LNCAP (cell line): ENCODE data around the gene TMUB2.

Source experiments
- CTCF ChIP-seq: fragments of 450-650 bp; IDR thresholded peaks from 2 replicates; pipeline ENCODE4 v1.5.1; 2017; ENCODE audit warnings: mild to moderate bottlenecking

Gene TMUB2

DNA sequence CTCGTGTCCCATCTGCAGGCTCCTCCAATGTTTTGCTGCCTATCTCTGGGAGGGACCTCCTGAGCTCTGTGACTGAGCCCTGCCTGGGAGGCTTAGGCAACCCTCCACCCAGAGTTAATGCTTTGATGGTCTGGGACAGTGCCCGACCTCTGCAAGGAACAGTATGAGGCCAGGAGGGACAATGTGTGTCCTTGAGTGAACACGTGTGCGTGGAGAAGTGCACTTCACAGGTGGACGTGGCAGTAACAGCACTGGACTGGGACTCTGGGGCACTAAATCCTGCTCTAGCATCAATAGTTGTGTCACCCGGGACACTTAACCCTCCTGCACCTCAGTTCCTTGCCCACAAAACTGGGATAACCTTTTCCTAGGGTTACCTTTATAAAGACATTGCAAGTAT lies 28.1 kb downstream of the TMUB2 start:
- no peak for TF ChIP-seq CTCF

GRCh38 chr17:44216173-44216572 lies 29.4 kb downstream of the TMUB2 start:
- no peak for TF ChIP-seq CTCF

DNA sequence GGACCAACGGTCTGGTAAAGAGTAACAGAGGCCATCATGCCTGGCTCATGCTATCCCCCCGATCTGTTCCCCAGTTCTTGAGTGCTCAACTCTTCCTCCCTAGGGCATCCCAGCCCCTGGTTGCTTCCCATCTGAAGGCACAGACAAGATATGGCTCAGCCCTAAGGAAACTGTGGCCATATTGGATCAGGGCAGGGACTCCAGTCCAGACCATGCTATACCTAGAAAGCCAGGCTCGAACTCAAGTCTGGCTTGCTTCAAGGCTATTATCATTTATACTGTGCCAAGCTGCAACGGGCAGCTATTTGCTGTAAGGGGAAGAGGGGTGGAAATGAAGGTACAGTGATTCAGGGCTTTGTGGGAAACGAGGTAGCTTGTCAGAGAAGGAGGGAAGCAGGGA lies 29.9 kb downstream of the TMUB2 start:
- no peak for TF ChIP-seq CTCF

DNA sequence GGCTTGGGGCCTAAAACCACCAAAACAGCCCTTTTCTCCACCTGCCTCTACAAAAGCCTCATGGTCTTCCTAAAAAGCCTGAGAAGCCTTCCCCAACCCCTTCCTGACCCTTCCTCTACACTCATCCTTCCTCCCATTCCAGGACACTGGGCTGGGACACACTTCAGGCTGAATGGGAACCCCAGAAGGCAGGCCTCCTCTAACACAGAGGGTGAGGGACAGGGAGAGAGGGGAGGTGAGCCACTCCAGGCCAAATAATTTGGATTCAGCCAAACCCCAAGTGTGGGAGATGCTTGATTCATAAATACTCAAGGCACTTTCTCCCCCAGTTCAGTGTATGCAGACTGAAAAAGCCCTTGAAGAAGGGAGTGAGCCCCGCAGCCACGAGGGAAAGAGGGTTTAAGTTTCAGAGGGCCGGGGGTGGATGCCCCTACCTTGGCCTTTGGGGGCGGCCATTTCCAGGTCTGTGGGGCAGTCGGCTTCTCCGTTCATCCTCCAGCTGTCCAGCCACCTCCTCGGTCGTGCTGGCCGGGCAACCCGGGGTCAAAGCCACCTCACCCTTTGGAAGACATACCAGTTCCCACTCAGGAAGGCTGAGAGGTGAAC lies 31.1 kb downstream of the TMUB2 start:
- TF ChIP-seq CTCF: no peak

- peak; percentile 55 for TF ChIP-seq CTCF
Measured at GRCh38 chr17:44218344-44219107, 31.8 kb downstream of the TMUB2 start.

DNA sequence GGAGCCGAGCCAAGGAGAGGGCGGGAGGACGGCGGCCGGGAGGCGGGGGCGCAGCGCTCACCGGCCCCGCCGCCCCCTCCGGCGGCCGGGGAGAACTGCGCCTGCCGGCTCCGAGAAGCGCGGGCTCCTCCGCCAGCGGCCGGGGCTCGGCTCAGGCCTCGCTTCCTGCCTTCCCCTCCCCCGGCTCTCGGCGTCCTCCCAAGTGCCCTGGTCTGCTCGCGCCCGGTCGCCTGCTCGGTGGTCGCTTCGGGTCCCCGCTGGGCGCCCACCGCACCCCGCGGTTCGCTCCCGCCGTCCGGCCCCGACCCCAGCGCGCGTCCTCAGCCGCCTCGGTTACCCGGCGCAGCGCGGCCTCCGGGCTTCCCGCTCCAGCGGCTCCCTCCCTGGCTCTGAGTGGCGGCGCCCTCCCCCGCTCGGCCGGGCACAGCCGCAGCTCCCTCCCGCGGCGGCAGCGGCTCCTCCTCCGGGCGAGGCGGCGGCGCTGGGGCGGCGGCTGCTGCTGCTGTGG lies 32.4 kb downstream of the TMUB2 start:
- TF ChIP-seq CTCF: no peak

DNA sequence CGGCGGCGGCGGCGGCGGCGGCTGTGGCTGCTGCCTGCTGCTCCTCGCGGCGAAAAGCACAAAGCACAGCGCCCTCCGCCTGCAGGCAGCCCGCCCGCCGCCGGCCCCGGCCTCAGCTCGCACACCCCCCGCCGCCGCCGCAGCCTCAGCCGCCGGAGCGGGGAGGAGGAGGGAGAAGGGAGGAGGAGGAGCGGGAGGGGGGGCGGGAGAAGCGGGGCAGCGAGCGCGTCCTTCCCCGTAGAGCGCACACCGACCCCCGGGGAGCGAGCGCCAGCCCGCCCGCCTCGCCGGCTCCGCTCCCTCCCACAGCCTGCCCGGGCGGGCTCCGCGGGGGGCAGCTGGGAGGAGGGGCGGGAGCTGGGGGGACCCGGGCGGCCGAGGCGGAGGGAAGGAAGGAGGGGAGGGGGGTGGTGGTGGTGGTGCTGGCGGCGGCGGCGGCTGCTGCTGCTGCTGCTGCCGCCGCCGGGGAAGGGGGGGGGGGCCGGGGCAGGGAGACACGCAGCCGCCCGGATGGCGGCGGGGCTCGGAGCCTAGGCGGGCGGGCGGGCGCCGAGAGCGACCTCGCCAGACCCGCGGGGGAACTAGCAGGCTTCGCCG lies 32.9 kb downstream of the TMUB2 start, which contains the start of gene UBTF:
Gene UBTF, minus strand, starts transcription at position 60 of the 597 bp plus-strand sequence. CDS start 1,446 bp downstream, outside the sequence.
- no peak for TF ChIP-seq CTCF
